Measurements from ENCODE around the gene XRCC4. TPM values are rescaled to one million over a fixed set of nuclear protein-coding genes. Genes with fewer than 3 reads are reported as not detected.

XRCC4 gene
- total and polyA plus RNA-seq, 2 of the 13 experiments (the other 11 are each of a cell fraction or from before 2014, with no cell fraction given): 2.8 to 12.6 TPM

DNA sequence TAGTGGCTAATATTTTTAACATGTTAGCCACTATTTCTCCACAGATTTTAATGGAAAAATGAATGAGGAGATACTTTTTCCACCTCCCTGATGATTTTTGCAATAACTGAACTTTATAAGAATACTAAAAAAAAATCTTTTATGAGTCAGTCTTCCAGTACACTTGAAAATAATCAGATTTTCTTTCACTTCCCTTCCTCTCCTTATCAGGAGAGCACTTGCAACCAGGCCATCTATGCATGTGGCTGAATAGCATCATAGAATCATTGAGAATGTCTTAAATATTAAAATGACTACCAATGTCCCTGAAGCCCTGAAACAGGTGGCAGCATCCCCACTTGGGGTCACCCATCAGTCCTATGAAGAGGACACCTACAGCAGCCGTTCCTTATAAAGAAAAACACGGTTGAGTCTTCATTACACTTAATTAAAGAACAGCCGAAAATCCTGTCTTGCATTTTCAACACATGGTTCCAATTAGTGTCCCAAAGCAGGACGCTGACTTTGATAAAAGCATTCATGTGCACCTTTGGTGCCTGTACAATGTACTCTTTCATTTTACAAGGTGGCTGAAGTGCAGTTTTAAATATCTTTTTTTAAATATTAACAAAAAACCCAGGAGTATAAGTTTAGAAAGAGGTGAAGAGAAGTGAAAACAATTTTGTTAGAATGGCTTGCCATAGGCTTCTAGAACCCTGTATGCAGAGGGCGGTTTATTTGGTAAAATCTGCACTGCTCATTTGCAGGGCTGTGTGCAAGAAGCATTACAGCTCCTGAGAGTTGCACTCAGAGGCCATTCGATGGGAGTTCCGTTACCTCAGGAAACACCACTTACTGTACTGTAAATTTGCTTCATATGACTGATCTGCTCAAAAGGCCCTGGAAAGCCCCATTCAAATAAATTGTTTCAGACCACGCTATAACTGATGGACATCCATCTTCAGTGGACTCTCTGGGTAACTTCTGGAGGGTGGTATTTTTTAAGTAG lies 287.3 kb downstream of the XRCC4 start (continued):
- TF ChIP-seq, protein P1, sequence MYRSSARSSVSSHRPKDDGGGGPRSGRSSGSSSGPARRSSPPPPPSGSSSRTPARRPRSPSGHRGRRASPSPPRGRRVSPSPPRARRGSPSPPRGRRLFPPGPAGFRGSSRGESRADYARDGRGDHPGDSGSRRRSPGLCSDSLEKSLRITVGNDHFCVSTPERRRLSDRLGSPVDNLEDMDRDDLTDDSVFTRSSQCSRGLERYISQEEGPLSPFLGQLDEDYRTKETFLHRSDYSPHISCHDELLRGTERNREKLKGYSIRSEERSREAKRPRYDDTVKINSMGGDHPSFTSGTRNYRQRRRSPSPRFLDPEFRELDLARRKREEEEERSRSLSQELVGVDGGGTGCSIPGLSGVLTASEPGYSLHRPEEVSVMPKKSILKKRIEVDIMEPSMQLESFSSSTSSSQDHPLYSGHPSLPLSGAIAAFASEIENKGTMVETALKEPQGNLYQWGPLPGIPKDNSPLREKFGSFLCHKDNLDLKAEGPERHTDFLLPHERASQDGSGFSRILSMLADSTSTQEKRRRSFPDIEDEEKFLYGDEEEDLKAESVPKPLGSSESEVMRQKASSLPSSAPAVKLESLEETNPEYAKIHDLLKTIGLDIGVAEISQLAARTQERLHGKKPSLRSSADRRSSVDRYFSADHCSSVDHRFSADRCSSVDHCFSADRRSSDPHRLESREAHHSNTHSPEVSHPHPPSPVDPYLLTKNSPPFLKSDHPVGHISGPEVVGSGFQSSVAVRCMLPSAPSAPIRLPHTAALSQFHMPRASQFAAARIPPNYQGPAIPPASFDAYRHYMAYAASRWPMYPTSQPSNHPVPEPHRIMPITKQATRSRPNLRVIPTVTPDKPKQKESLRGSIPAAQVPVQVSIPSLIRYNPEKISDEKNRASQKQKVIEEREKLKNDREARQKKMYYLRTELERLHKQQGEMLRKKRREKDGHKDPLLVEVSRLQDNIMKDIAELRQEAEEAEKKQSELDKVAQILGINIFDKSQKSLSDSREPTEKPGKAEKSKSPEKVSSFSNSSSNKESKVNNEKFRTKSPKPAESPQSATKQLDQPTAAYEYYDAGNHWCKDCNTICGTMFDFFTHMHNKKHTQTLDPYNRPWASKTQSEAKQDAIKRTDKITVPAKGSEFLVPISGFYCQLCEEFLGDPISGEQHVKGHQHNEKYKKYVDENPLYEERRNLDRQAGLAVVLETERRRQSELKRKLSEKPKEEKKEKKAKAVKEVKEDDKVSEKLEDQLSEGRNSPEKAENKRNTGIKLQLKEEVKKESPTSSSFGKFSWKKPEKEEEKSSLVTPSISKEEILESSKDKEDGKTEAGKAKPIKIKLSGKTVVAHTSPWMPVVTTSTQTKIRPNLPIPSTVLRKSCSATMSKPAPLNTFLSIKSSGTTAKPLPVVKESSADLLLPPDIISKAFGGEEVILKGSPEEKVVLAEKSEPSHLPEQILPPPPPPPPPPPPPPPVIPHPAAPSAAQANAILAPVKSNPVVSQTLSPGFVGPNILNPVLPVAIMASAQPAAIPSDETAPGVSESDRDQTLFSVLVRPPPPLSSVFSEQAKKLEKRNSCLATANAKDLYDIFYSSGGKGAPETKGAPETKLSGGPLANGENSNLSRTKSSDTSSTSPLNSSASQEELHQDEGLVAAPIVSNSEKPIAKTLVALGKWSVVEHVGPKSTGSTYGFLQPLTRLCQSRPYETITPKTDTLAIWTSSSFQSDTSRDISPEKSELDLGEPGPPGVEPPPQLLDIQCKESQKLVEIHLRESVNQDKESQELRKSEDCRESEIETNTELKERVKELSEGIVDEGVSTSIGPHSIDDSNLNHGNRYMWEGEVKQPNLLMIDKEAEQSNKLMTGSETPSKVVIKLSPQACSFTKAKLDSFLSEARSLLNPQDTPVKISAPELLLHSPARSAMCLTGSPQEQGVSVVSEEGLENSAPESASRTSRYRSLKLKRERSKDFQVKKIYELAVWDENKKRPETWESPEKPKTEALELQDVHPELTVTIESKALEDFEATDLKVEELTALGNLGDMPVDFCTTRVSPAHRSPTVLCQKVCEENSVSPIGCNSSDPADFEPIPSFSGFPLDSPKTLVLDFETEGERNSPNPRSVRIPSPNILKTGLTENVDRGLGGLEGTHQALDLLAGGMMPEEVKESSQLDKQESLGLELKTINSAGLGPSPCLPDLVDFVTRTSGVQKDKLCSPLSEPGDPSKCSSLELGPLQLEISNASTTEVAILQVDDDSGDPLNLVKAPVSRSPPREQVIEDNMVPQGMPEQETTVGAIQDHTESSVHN (CRISPR knock-in tag; IDR thresholded peaks at IDR 0.05): no peak

DNA sequence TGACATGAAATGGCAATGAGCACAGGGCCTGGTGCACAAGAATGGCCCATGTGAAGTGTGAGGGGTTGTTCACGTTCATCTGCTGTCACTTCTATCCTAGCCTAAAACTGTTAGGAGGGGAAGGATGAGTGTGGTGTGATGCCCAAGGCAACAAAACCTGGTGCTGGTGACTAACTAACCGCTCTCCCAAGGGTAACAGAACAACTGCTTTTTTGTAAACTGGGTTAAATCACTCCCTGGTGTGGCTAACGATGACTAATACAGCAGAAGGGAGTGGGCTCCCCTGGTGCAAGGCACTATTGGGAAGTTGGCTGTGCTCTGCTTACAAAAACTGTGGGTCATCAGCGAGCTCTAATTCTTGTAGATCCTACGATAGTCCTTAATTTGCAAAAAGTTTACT lies 291.0 kb downstream of the XRCC4 start:
- BruUV-seq (replicated peaks): no TSS peak
- Histone ChIP-seq H3K4me3 (replicated peaks in 1 of 3; ENCODE audit: insufficient read depth in 1 of 3, low read depth in 2 of 3, low read length in 3 of 3) (no peak overlapping the region), H3K36me3 (replicated peaks in 1 of 2; ENCODE audit: control insufficient read depth in 1 of 2, insufficient read depth in 2 of 2, low read length in 2 of 2) (no peaks in the 10 kb centered on the region), H3K9ac (ENCODE audit: insufficient read depth, low read depth, low read length) (no peak overlapping the region), H4K20me1 (ENCODE audit: insufficient read depth, low read length) (no peaks in the 10 kb centered on the region), H2AFZ (ENCODE audit: low read length) (no peak overlapping the region), H3K27me3 (ENCODE audit: control insufficient read depth in 1 of 2, insufficient read depth in 2 of 2, low read length in 2 of 2) (no peaks in the 10 kb centered on the region), H3K4me2 (ENCODE audit: low read depth, low read length) (no peak overlapping the region), H3K27ac (ENCODE audit: extremely low read length, insufficient read depth, low read length) (no peak overlapping the region), H3K9me3 (ENCODE audit: low read length) (no peaks in the 10 kb centered on the region), H3K4me1 (ENCODE audit: insufficient read depth, low read length) (no peaks in the 10 kb centered on the region), H3K79me2 (ENCODE audit: insufficient read depth, low read length) (no peaks in the 10 kb centered on the region)
- in situ Hi-C loops (cut with HindIII; ENCODE audit: extremely low pct_ligation_motif_present, low pct_unique_long_range_greater_than_20kb): no loop called here
- ATAC-seq (no peak), DNase-seq (ENCODE audit: low spot score) (no peak), FAIRE-seq (no peak)
- ChIA-PET CTCF (ENCODE audit: low intra/inter-chr PET ratio, low total read pairs) (no interaction called here), POLR2A (no interaction called here)
- intact Hi-C loops (cut with micrococcal nuclease; ENCODE audit: unreplicated experiment): no loop called here
- 6% methylated on average over 5 of the region's 5 CpGs for WGBS (ENCODE audit: low lambda C conversion rate)
- no peak for TF ChIP-seq JDP2 (CRISPR knock-in tag; IDR thresholded peaks at IDR 0.05; ENCODE audit: borderline replicate concordance)
- TF ChIP-seq, protein P2, sequence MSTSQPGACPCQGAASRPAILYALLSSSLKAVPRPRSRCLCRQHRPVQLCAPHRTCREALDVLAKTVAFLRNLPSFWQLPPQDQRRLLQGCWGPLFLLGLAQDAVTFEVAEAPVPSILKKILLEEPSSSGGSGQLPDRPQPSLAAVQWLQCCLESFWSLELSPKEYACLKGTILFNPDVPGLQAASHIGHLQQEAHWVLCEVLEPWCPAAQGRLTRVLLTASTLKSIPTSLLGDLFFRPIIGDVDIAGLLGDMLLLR (CRISPR knock-in tag; IDR thresholded peaks at IDR 0.05): no peak
- no peak for TF ChIP-seq DMAP1 (CRISPR knock-in tag; IDR thresholded peaks at IDR 0.05)
- TF ChIP-seq PAF1 (CRISPR knock-in tag; IDR thresholded peaks at IDR 0.05): no peak
- TF ChIP-seq, protein P3, sequence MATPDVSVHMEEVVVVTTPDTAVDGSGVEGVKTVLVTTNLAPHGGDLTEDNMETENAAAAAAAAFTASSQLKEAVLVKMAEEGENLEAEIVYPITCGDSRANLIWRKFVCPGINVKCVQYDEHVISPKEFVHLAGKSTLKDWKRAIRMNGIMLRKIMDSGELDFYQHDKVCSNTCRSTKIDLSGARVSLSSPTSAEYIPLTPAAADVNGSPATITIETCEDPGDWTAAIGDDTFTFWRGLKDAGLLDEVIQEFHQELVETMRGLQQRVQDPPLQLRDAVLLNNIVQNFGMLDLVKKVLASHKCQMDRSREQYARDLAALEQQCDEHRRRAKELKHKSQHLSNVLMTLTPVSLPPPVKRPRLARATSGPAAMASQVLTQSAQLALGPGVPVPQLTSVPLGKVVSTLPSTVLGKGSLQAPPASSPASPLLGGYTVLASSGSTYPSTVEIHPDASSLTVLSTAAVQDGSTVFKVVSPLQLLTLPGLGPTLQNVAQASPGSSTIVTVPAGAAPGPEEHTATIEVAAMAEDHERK (CRISPR knock-in tag; IDR thresholded peaks at IDR 0.05; ENCODE audit: low read depth): no peak
- TF ChIP-seq, protein P4, sequence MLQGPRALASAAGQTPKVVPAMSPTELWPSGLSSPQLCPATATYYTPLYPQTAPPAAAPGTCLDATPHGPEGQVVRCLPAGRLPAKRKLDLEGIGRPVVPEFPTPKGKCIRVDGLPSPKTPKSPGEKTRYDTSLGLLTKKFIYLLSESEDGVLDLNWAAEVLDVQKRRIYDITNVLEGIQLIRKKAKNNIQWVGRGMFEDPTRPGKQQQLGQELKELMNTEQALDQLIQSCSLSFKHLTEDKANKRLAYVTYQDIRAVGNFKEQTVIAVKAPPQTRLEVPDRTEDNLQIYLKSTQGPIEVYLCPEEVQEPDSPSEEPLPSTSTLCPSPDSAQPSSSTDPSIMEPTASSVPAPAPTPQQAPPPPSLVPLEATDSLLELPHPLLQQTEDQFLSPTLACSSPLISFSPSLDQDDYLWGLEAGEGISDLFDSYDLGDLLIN (CRISPR knock-in tag; IDR thresholded peaks at IDR 0.05; ENCODE audit: borderline replicate concordance): no peak
- no peak for TF ChIP-seq HES4 (CRISPR knock-in tag; IDR thresholded peaks at IDR 0.05; ENCODE audit: borderline replicate concordance)
- no peak for TF ChIP-seq ZNF468 (CRISPR knock-in tag; IDR thresholded peaks at IDR 0.05)
- no peak for TF ChIP-seq GATA4 (IDR thresholded peaks at IDR 0.05; ENCODE audit: borderline replicate concordance, low read depth)
